Fibroblast of gingiva (primary cell): Measurements from ENCODE around the gene C7orf25.
A peak's percentile ranks its signal among the peaks of the same experiment; 100 is the strongest.

Experiments
- DNase-seq: peaks from one replicate; pipeline ENCODE4 v3.0.0-alpha.2; 2011; ENCODE audit warnings: low read depth

C7orf25 gene

GRCh38 chr7:42877862-42878261 lies 34.0 kb downstream of the C7orf25 start:
- DNase-seq = no peak

DNA sequence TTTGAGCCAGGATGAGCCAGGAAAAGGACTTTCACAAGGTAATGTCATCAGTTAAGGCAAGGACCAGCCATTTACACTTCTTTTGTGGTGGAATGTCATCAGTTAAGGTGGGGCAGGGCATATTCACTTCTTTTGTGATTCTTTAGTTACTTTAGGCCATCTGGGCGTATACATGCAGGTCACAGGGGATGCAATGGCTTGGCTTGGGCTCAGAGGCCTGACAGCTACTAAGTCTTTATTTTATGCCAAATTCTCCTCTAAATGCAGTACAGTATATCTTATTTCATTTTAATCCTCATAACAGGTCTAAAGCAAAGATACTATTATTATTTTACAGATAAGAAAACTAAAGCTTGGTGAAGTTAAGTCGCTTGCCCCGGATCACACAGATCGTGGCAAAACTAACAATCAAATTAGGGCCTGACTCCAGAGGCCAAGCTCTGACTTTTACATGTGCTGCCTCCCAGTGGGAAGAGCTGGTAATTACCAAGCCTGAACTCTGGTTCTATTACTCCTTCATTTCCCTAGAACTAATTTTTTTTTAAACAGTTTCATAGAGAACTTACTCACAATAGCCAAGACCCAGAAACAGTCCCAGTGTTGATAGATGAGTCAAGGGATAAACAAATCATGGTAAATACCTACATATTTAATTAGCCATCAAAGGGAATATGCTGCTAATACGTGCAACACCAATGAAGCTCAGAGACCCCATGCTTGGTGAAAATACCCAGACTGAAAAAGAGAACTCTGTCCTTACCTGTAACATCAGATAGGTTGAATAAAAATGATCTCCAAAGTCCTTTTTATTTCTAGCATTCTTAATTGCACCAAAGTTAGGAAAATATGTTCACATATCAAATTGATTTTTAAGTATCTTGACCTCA lies 35.4 kb downstream of the C7orf25 start:
- peak; percentile 57 for DNase-seq

- DNase-seq = peak; percentile 33
Measured at GRCh38 chr7:42869131-42870020, 42.5 kb downstream of the C7orf25 start.

GRCh38 chr7:42868480-42868879 lies 43.4 kb downstream of the C7orf25 start:
- DNase-seq = no peak
